ACHN (cell line): ENCODE results near the gene CDK11B.

Source experiments
- DNase-seq: peaks from one replicate; pipeline ENCODE4 v3.0.0-alpha.2; 2015
- in situ Hi-C: cut with HindIII; loops from 2 replicates; pipeline ENCODE4 v1.10.0; 2017; ENCODE audit warnings: low sequenced_read_pairs, low pct_ligation_motif_present, low pct_unique_long_range_greater_than_20kb

The CDK11B gene

GRCh38 chr1:1630965-1631781, 27.6 kb downstream of the CDK11B start:
- DNase-seq: no peak
- in situ Hi-C loops: no loop called here

GRCh38 chr1:1630191-1630964, 28.4 kb downstream of the CDK11B start:
- no peak for DNase-seq
- in situ Hi-C loops: no loop called here

- in situ Hi-C loops: no loop called here
- no peak for DNase-seq
These were observed 29.2 kb downstream of the CDK11B start for GRCh38 chr1:1629430-1630190.

- DNase-seq: no peak
- in situ Hi-C loops: no loop called here
These were observed 29.9 kb downstream of the CDK11B start for GRCh38 chr1:1628754-1629429.

GRCh38 chr1:1627829-1628753, 30.7 kb downstream of the CDK11B start:
- in situ Hi-C loops: no loop called here
- DNase-seq: no peak

GRCh38 chr1:1627261-1627828, 31.5 kb downstream of the CDK11B start:
- in situ Hi-C loops: no loop called here
- no peak for DNase-seq

- in situ Hi-C loops: no loop called here
- DNase-seq: no peak
These were observed 32.3 kb downstream of the CDK11B start for GRCh38 chr1:1626207-1627141.

GRCh38 chr1:1625824-1626206, 33.0 kb downstream of the CDK11B start:
- in situ Hi-C loops: no loop called here
- DNase-seq: no peak

GRCh38 chr1:1625404-1625775, 33.4 kb downstream of the CDK11B start:
- DNase-seq: no peak
- in situ Hi-C loops: no loop called here

- no peak for DNase-seq
- in situ Hi-C loops: no loop called here
These were observed 34.1 kb downstream of the CDK11B start for GRCh38 chr1:1624443-1625403.

- in situ Hi-C loops: no loop called here
These were observed 35.0 kb downstream of the CDK11B start for GRCh38 chr1:1623631-1624442.

GRCh38 chr1:1623181-1623630, 35.6 kb downstream of the CDK11B start:
- no peak for DNase-seq
- in situ Hi-C loops: no loop called here

More at GRCh38 chr1:1623631-1624442, 35.0 kb downstream of the CDK11B start:
- DNase-seq: no peak

GRCh38 chr1:1622788-1623094, 36.1 kb downstream of the CDK11B start:
- DNase-seq: no peak
- in situ Hi-C loops: no loop called here

- in situ Hi-C loops: no loop called here
- DNase-seq: no peak
These were observed 36.6 kb downstream of the CDK11B start for GRCh38 chr1:1622010-1622787.
